22Rv1 (cell line): ENCODE data around the gene LRRC8B.

Experiments
- CTCF ChIP-seq: fragments of 450-650 bp; IDR thresholded peaks from 2 replicates; pipeline ENCODE4 v1.5.1; 2017; ENCODE audit warnings: mild to moderate bottlenecking
- ZFX ChIP-seq: fragments of 450-650 bp; IDR thresholded peaks from 2 replicates; pipeline ENCODE4 v1.6.1; 2017; ENCODE audit warnings: antibody characterized with exemption, borderline replicate concordance

GRCh38 chr1:89594096-89594740 is 69.6 kb downstream of the LRRC8B start:
- no peak for TF ChIP-seq CTCF
- TF ChIP-seq ZFX, result no peak
